Endodermal cell (in vitro differentiated cells): ENCODE measurements around the gene CFAP74. TPM values are rescaled to one million over a fixed set of nuclear protein-coding genes. Genes with fewer than 3 reads are reported as not detected.

Source experiments
- DNase-seq: peaks from one replicate; pipeline ENCODE4 v3.0.0-alpha.2; 2017
- H3K27ac ChIP-seq: 2 replicates; pipeline ENCODE4 v1.5.1; 2013; ENCODE audit warnings: mild to moderate bottlenecking, low read depth, low read length, moderate library complexity
- H3K27me3 ChIP-seq: 2 replicates; pipeline ENCODE4 v1.6.1; 2013; ENCODE audit warnings: mild to moderate bottlenecking, low read length, moderate library complexity; ENCODE audit not compliant: insufficient read depth, control insufficient read depth, poor library complexity, severe bottlenecking
- H3K36me3 ChIP-seq: 2 replicates; pipeline ENCODE4 v1.7.0; 2013; ENCODE audit warnings: mild to moderate bottlenecking, low read length, moderate library complexity; ENCODE audit not compliant: control insufficient read depth, insufficient read depth
- H3K4me1 ChIP-seq: one replicate; pipeline ENCODE4 v1.7.0; 2013; ENCODE audit warnings: low read length; ENCODE audit not compliant: control insufficient read depth, insufficient read depth
- H3K4me3 ChIP-seq: 2 replicates; pipeline ENCODE4 v1.5.1; 2013; ENCODE audit warnings: mild to moderate bottlenecking, low read length, moderate library complexity
- H3K9ac ChIP-seq: 2 replicates; pipeline ENCODE4 v1.6.1; 2013; ENCODE audit warnings: mild to moderate bottlenecking, low read length, moderate library complexity; ENCODE audit not compliant: poor library complexity, severe bottlenecking; ENCODE audit errors: extremely low read depth
- H3K9me3 ChIP-seq: 2 replicates; pipeline ENCODE4 v1.6.1; 2013; ENCODE audit warnings: mild to moderate bottlenecking, low read length, moderate library complexity; ENCODE audit not compliant: control insufficient read depth
- H3K27ac Mint-ChIP-seq: 2 replicates; pipeline ENCODE4 v1.8.0; 2020; ENCODE audit warnings: mixed read lengths
- H3K27me3 Mint-ChIP-seq: 2 replicates; pipeline ENCODE4 v1.8.0; 2021; ENCODE audit warnings: mild to moderate bottlenecking, mixed read lengths; ENCODE audit not compliant: insufficient read depth
- H3K36me3 Mint-ChIP-seq: 2 replicates; pipeline ENCODE4 v1.8.0; 2020; ENCODE audit warnings: low read depth, mixed read lengths
- H3K4me1 Mint-ChIP-seq: 2 replicates; pipeline ENCODE4 v1.8.0; 2020; ENCODE audit warnings: mixed read lengths
- H3K4me3 Mint-ChIP-seq: 2 replicates; pipeline ENCODE4 v1.8.0; 2020; ENCODE audit warnings: mild to moderate bottlenecking, moderate library complexity, mixed read lengths
- H3K9me3 Mint-ChIP-seq: 2 replicates; pipeline ENCODE4 v1.8.0; 2020; ENCODE audit warnings: mild to moderate bottlenecking, mixed read lengths
- CTCF ChIP-seq: fragments of 200-600 bp; sonication (generic); conservative IDR thresholded peaks from 2 replicates; pipeline ENCODE4 v1.5.0; 2021; ENCODE audit warnings: antibody characterized with exemption, mild to moderate bottlenecking
- WGBS, 2 experiments: methylation state at CpG; one replicate each; pipeline versions ENCODE4 v1.1.5 to v1.1.7; 2013; ENCODE audit warnings: missing lambda C conversion rate in 2 of 2, mixed read lengths in 1 of 2; ENCODE audit not compliant: insufficient coverage in 1 of 2, insufficient read length in 1 of 2; 5-methylcytosine and 5-hydroxymethylcytosine counted together
- total RNA-seq, 2 donors: library from RNA; stranded (reverse); fragmentation: NEBNext Ultra II Directional in 1 of 2; extraction: Animal tissue kit (Norgen Biotek cat#: 25700) in 1 of 2; gene quantifications; 2 replicates in 1 of 2; 3 replicates in 1 of 2; pipeline ENCODE4 v1.2.1, GENCODE V29; 2021

Gene CFAP74
- total RNA-seq, 2 donors from 2014 or later: 0.58 to 0.75 TPM

- H3K4me3 Mint-ChIP-seq: no peak overlapping the region
- H3K36me3 Mint-ChIP-seq: no peaks in the 10 kb centered on the region
- Histone ChIP-seq H3K36me3 (no peaks in the 10 kb centered on the region), H3K4me3 (no peak overlapping the region), H3K4me1 (no peaks in the 10 kb centered on the region), H3K27me3 (no peaks in the 10 kb centered on the region), H3K9ac (no peak overlapping the region), H3K27ac (no peak overlapping the region), H3K9me3 (no peaks in the 10 kb centered on the region)
- DNase-seq: no peak
- 84 to 88% methylated on average over 6 to 16 of the region's 16 CpGs for WGBS, 2 experiments
- no peak for TF ChIP-seq CTCF
- no peak overlapping the region for H3K27ac Mint-ChIP-seq
- H3K27me3 Mint-ChIP-seq: no peaks in the 10 kb centered on the region
- no peaks in the 10 kb centered on the region for H3K4me1 Mint-ChIP-seq
- H3K9me3 Mint-ChIP-seq: peaks cover 2% of the 10 kb centered on the region
Observed at GRCh38 chr1:1967151-1967550, 36.4 kb downstream of the CFAP74 start.

DNA sequence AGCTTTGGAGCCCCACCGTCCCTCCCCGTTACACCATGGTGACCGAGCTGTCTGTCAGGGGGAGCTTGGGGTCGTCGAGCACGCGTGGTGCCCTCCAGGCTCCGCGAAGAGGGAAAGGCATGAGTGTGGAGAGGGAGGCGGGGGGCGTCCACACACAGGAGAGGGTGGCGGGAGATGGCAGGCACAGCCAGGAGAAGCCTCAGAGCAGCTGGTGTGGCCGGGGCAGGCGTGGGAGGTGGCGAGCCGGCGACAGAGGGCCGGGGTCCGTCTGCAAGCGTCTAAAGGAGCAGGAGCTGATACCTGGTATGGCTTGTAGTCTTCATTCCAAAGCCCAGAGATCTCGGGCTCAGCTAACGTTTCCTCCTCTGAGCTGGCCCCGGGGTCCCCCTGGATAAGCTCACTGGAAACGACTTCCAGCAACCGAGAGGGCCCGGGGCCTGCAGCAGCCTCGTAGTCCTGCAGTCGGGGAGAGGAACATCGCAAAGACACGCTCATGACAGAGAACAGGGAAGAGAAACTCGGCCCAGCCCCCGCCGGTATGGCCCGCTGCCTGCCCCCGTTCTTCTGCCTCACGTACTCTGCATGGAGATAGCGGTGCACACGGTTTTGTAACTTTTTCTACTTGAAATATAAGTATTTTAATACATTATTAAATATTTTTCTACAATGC, 37.4 kb downstream of the CFAP74 start:
- H3K4me3 ChIP-seq: no peak overlapping the region
- TF ChIP-seq CTCF: no peak
- H3K27ac ChIP-seq: no peak overlapping the region
- Mint-ChIP-seq H3K9me3 (peaks cover 2% of the 10 kb centered on the region), H3K27me3 (no peaks in the 10 kb centered on the region), H3K27ac (no peak overlapping the region), H3K36me3 (no peaks in the 10 kb centered on the region), H3K4me1 (peaks cover under 1% of the 10 kb centered on the region), H3K4me3 (no peak overlapping the region)
- DNase-seq: no peak
- H3K9ac ChIP-seq: no peak overlapping the region
- H3K9me3 ChIP-seq: no peaks in the 10 kb centered on the region
- no peaks in the 10 kb centered on the region for H3K4me1 ChIP-seq
- no peaks in the 10 kb centered on the region for H3K27me3 ChIP-seq
- H3K36me3 ChIP-seq: no peaks in the 10 kb centered on the region
- 85 to 86% methylated on average over 30 to 36 of the region's 38 CpGs for WGBS, 2 experiments

GRCh38 chr1:1965546-1965945, 38.0 kb downstream of the CFAP74 start:
- H3K4me1 ChIP-seq: no peaks in the 10 kb centered on the region
- H3K9me3 ChIP-seq: no peaks in the 10 kb centered on the region
- no peaks in the 10 kb centered on the region for H3K27me3 ChIP-seq
- Mint-ChIP-seq H3K27ac (no peak overlapping the region), H3K27me3 (no peaks in the 10 kb centered on the region), H3K9me3 (no peaks in the 10 kb centered on the region), H3K36me3 (no peaks in the 10 kb centered on the region), H3K4me3 (no peak overlapping the region), H3K4me1 (peaks cover 6% of the 10 kb centered on the region)
- no peaks in the 10 kb centered on the region for H3K36me3 ChIP-seq
- DNase-seq: no peak
- no peak overlapping the region for H3K4me3 ChIP-seq
- no peak overlapping the region for H3K27ac ChIP-seq
- no peak for TF ChIP-seq CTCF
- WGBS, 2 experiments: 89 to 96% methylated on average over 10 of the region's 10 CpGs
- H3K9ac ChIP-seq: no peak overlapping the region
